ENCODE data around the gene SVIL. TPM values are rescaled to one million over a fixed set of nuclear protein-coding genes. Genes with fewer than 3 reads are reported as not detected.
"Not testable (repeated sequence)": the region's sequence is repeated elsewhere in the genome, so short reads cannot be mapped to it uniquely, and the experiment has no call there.

Gene SVIL
- total and polyA plus RNA-seq, 10 donors = 1.4 to 65.3 (median 20.4) TPM

DNA sequence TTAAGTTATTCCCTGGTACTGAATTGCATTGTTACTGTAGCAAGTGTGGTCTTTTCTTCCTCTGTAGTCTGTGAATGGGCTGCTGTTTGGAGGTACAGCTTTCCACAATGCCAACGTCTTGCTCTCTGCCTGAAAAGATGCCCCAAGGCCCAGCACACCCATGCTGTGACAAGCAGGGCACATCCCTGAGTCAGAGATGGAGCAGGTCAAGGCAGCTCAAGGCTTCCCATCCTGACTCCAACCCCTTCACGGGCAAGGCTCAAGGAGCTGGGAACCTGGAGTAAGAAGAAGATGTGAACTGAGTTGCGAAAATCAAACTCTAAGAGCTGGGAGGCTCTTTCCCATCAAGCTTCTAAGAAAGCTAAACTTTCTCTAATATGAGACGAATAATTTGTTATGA, 27.2 kb downstream of the SVIL start:
- no peak for TF ChIP-seq POLR2A (IDR thresholded peaks at IDR 0.05)
- no peak for TF ChIP-seq POLR2AphosphoS5 (IDR thresholded peaks at IDR 0.05)
- TF ChIP-seq, protein P1, sequence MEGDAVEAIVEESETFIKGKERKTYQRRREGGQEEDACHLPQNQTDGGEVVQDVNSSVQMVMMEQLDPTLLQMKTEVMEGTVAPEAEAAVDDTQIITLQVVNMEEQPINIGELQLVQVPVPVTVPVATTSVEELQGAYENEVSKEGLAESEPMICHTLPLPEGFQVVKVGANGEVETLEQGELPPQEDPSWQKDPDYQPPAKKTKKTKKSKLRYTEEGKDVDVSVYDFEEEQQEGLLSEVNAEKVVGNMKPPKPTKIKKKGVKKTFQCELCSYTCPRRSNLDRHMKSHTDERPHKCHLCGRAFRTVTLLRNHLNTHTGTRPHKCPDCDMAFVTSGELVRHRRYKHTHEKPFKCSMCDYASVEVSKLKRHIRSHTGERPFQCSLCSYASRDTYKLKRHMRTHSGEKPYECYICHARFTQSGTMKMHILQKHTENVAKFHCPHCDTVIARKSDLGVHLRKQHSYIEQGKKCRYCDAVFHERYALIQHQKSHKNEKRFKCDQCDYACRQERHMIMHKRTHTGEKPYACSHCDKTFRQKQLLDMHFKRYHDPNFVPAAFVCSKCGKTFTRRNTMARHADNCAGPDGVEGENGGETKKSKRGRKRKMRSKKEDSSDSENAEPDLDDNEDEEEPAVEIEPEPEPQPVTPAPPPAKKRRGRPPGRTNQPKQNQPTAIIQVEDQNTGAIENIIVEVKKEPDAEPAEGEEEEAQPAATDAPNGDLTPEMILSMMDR (IDR thresholded peaks at IDR 0.05 in 8 of 11, conservative IDR thresholded peaks at IDR 0.05 in 3 of 11) = no peak
- Histone ChIP-seq H3K4me3 (no peak overlapping the region), H3K4me1 (peaks cover 0 to 12% (median 0%) of the 10 kb centered on the region in 6 donors), H3K27me3 (replicated peaks in 1 of 7) (no peaks in the 10 kb centered on the region), H3K27ac (no peak overlapping the region), H3K9me3 (peaks cover 0 to 13% (median 0%) of the 10 kb centered on the region in 8 donors), H3K36me3 (no peaks in the 10 kb centered on the region)
- intact Hi-C loops (cut with DNase I; ENCODE audit: low total_unique reads) = no loop called here
- DNase-seq = no peak
- WGBS, 5 donors = 84 to 89% (median 85%) methylated on average over 4 of the region's 4 CpGs

DNA sequence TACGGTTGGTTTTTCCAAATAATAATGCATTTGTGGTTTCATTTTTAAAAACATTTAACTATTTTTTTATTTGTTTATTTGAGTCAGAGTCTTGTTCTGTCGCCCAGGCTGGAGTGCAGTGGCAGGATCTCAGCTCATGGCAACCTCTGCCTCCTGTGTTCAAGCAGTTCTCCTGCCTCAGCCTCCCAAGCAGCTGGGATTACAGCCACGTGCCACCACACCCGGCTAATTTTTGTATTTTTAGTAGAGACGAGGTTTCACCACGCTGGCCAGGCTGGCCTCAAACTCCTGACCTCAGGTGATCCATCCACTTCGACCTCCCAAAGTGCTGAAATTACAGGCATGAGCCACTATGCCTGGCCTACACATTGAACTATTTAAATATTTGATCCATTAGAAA, 28.1 kb downstream of the SVIL start:
- H3K27ac ChIP-seq; DNase-seq; H3K36me3 ChIP-seq; intact Hi-C loops (cut with DNase I; ENCODE audit: low total_unique reads); H3K4me3 ChIP-seq; H3K27me3 ChIP-seq (replicated peaks in 1 of 7): not testable (repeated sequence)
- H3K4me1 ChIP-seq = peaks cover 0 to 12% (median 0%) of the 10 kb centered on the region in 6 donors
- H3K9me3 ChIP-seq = peaks cover 0 to 13% (median 0%) of the 10 kb centered on the region in 8 donors
- 71 to 96% (median 77%) methylated on average over 7 of the region's 7 CpGs for WGBS, 5 donors

DNA sequence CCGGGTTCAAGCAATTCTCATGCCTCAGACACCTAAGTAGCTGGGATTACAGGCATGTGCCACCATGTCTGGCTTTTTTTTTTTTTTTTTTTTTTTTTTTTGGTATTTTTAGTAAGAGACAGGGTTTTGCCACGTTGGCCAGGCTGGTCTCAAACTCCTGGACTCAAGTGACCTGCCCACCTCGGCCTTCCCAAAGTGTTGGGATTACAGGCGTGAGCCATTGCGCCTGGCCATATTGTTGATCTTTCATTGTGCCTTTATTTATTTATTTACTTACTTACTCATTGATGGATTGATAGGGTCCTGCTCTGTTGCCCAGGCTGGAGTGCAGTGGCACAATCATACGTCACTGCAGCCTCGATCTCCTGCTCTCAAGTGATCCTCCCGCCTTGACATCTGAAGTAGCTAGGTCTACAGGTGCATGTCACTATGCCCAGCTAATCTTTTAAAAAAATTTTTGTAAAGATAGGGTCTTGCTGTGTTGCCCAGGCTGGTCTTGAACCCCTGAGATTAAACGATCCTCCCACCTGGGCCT, 30.4 kb downstream of the SVIL start:
- 81 to 94% (median 90%) methylated on average over 9 of the region's 9 CpGs for WGBS, 5 donors
- no peak overlapping the region for H3K27ac ChIP-seq
- H3K4me1 ChIP-seq = peaks cover 0 to 12% (median 0%) of the 10 kb centered on the region in 6 donors
- H3K9me3 ChIP-seq = peaks cover 0 to 10% (median 0%) of the 10 kb centered on the region in 8 donors
- H3K36me3 ChIP-seq = no peaks in the 10 kb centered on the region
- no peak for DNase-seq
- no peaks in the 10 kb centered on the region for H3K27me3 ChIP-seq (replicated peaks in 1 of 7)
- no peak overlapping the region for H3K4me3 ChIP-seq
- intact Hi-C loops (cut with DNase I; ENCODE audit: low total_unique reads) = no loop called here
- TF ChIP-seq POLR2A (IDR thresholded peaks at IDR 0.05) = no peak
- no peak for TF ChIP-seq POLR2AphosphoS5 (IDR thresholded peaks at IDR 0.05)
- TF ChIP-seq, protein P1 (IDR thresholded peaks at IDR 0.05 in 8 of 11, conservative IDR thresholded peaks at IDR 0.05 in 3 of 11) = no peak

DNA sequence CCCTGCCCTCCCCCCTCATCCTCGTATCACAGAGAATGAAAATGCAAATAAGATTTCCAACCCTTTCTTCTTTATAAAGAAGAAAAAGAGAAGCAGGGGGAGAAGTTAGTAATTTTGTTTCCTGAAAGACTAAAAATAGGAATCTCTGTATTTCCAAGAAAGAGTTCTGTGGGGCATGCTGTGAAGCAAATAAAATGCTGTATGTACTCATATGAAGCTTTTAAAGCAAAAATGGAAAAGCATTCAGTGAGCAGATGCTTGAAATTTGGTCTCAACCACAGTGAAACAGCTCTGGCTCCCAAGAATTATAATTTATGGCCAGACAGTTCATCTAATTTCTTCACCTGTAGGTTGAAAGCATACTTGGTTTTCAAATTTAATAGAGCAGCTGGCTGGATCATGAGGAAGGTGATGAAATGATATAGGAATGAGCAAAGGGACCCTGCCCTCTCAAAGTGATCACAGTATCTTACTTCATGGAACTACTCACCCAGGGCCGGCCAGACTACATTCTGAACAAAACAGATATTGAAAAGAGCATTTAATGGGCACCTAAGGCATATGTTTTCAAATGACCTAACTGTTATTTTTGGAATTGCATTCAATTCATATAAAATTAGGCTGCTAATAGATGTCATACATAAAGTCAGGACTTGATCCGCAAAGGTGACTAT, 31.4 kb downstream of the SVIL start:
- DNase-seq = no peak
- Histone ChIP-seq H3K27ac (no peak overlapping the region), H3K4me3 (no peak overlapping the region), H3K36me3 (no peaks in the 10 kb centered on the region), H3K4me1 (peaks cover 0 to 12% (median 0%) of the 10 kb centered on the region in 6 donors), H3K9me3 (peaks cover 0 to under 1% (median 0%) of the 10 kb centered on the region in 8 donors), H3K27me3 (replicated peaks in 1 of 7) (no peaks in the 10 kb centered on the region)
- intact Hi-C loops (cut with DNase I; ENCODE audit: low total_unique reads) = no loop called here
- TF ChIP-seq, protein P1 (IDR thresholded peaks at IDR 0.05 in 8 of 11, conservative IDR thresholded peaks at IDR 0.05 in 3 of 11) = no peak
- TF ChIP-seq POLR2AphosphoS5 (IDR thresholded peaks at IDR 0.05) (no peak), POLR2A (IDR thresholded peaks at IDR 0.05) (no peak)
- WGBS, 5 donors = 54 to 69% (median 62%) methylated on average over 3 of the region's 3 CpGs

Data from spleen (tissue), 11 donors.